ENCODE measurements around the gene ASB1. TPM values are rescaled to one million over a fixed set of nuclear protein-coding genes. Genes with fewer than 3 reads are reported as not detected.
"Not testable (repeated sequence)": the region's sequence is repeated elsewhere in the genome, so short reads cannot be mapped to it uniquely, and the experiment has no call there.

The ASB1 gene
- total RNA-seq, 1 experiment from 2014 or later: 24.7 TPM

- Histone ChIP-seq H3K36me3 (no peaks in the 10 kb centered on the region), H3K27ac (no peak overlapping the region), H3K4me3 (no peak overlapping the region), H3K4me1 (replicated peaks) (no peaks in the 10 kb centered on the region), H3K27me3 (replicated peaks) (no peaks in the 10 kb centered on the region), H3K9me3 (replicated peaks) (no peaks in the 10 kb centered on the region)
- no peak for DNase-seq (ENCODE audit: low read depth in 1 of 2, low spot score in 2 of 2)
Measured at GRCh38 chr2:238391042-238391689, 35.6 kb upstream of the ASB1 start.

GRCh38 chr2:238396663-238397062 lies 30.1 kb upstream of the ASB1 start:
- peaks cover 5% of the 10 kb centered on the region; the same call in 1 of the 2 replicates for H3K36me3 ChIP-seq
- H3K27ac ChIP-seq: no peak overlapping the region
- no peak overlapping the region for H3K4me3 ChIP-seq
- no peaks in the 10 kb centered on the region for H3K9me3 ChIP-seq (replicated peaks)
- H3K4me1 ChIP-seq (replicated peaks): no peaks in the 10 kb centered on the region
- H3K27me3 ChIP-seq (replicated peaks): no peaks in the 10 kb centered on the region
- DNase-seq (ENCODE audit: low read depth in 1 of 2, low spot score in 2 of 2): no peak

- no peaks in the 10 kb centered on the region for H3K9me3 ChIP-seq (replicated peaks)
- no peak overlapping the region for H3K4me3 ChIP-seq
- peaks cover 5% of the 10 kb centered on the region; the same call in 1 of the 2 replicates for H3K36me3 ChIP-seq
- no peaks in the 10 kb centered on the region for H3K27me3 ChIP-seq (replicated peaks)
- no peaks in the 10 kb centered on the region for H3K4me1 ChIP-seq (replicated peaks)
- no peak for DNase-seq (ENCODE audit: low read depth in 1 of 2, low spot score in 2 of 2)
- H3K27ac ChIP-seq: no peak overlapping the region
Measured at GRCh38 chr2:238397356-238397755, 29.4 kb upstream of the ASB1 start.

- Histone ChIP-seq H3K27ac (no peak overlapping the region), H3K9me3 (replicated peaks) (no peaks in the 10 kb centered on the region), H3K4me3 (no peak overlapping the region), H3K4me1 (replicated peaks) (no peaks in the 10 kb centered on the region), H3K36me3 (peaks cover 5% of the 10 kb centered on the region; the same call in 1 of the 2 replicates), H3K27me3 (replicated peaks) (no peaks in the 10 kb centered on the region)
- no peak for DNase-seq (ENCODE audit: low read depth in 1 of 2, low spot score in 2 of 2)
Measured at GRCh38 chr2:238398577-238398976, 28.1 kb upstream of the ASB1 start.

- Histone ChIP-seq H3K27me3 (replicated peaks) (no peaks in the 10 kb centered on the region), H3K9me3 (replicated peaks) (no peaks in the 10 kb centered on the region), H3K4me1 (replicated peaks) (no peaks in the 10 kb centered on the region), H3K36me3 (peaks cover 5% of the 10 kb centered on the region; the same call in 1 of the 2 replicates), H3K27ac (no peak overlapping the region), H3K4me3 (no peak overlapping the region)
- no peak for DNase-seq (ENCODE audit: low read depth in 1 of 2, low spot score in 2 of 2)
Measured at GRCh38 chr2:238399094-238399493, 27.6 kb upstream of the ASB1 start.

- H3K36me3 ChIP-seq: peaks cover 5% of the 10 kb centered on the region; the same call in 1 of the 2 replicates
- no peak overlapping the region for H3K27ac ChIP-seq
- no peak for DNase-seq (ENCODE audit: low read depth in 1 of 2, low spot score in 2 of 2)
- H3K4me3 ChIP-seq: no peak overlapping the region
- H3K9me3 ChIP-seq (replicated peaks): no peaks in the 10 kb centered on the region
- H3K4me1 ChIP-seq (replicated peaks): no peaks in the 10 kb centered on the region
- no peaks in the 10 kb centered on the region for H3K27me3 ChIP-seq (replicated peaks)
Measured at GRCh38 chr2:238401551-238401950, 25.2 kb upstream of the ASB1 start.

GRCh38 chr2:238403632-238404405 lies 22.9 kb upstream of the ASB1 start:
- Histone ChIP-seq H3K27ac (no peak overlapping the region), H3K4me1 (replicated peaks) (no peaks in the 10 kb centered on the region), H3K27me3 (replicated peaks) (no peaks in the 10 kb centered on the region), H3K4me3 (no peak overlapping the region), H3K9me3 (replicated peaks) (no peaks in the 10 kb centered on the region), H3K36me3 (peaks cover 4% of the 10 kb centered on the region; the same call in 1 of the 2 replicates)
- DNase-seq (ENCODE audit: low read depth in 1 of 2, low spot score in 2 of 2): no peak

GRCh38 chr2:238404406-238405216 lies 22.1 kb upstream of the ASB1 start:
- Histone ChIP-seq H3K36me3 (no peaks in the 10 kb centered on the region), H3K4me1 (replicated peaks) (no peaks in the 10 kb centered on the region), H3K9me3 (replicated peaks) (no peaks in the 10 kb centered on the region), H3K27me3 (replicated peaks) (no peaks in the 10 kb centered on the region), H3K4me3 (no peak overlapping the region), H3K27ac (no peak overlapping the region)
- no peak for DNase-seq (ENCODE audit: low read depth in 1 of 2, low spot score in 2 of 2)

- not testable (repeated sequence) for H3K27me3 ChIP-seq (replicated peaks); DNase-seq (ENCODE audit: low read depth in 1 of 2, low spot score in 2 of 2); H3K9me3 ChIP-seq (replicated peaks)
Measured at GRCh38 chr2:238405217-238405555, 21.5 kb upstream of the ASB1 start.

GRCh38 chr2:238406221-238406997 lies 20.3 kb upstream of the ASB1 start:
- no peaks in the 10 kb centered on the region for H3K9me3 ChIP-seq (replicated peaks)
- no peak overlapping the region for H3K4me3 ChIP-seq
- no peak overlapping the region for H3K27ac ChIP-seq
- no peaks in the 10 kb centered on the region for H3K36me3 ChIP-seq
- no peak for DNase-seq (ENCODE audit: low read depth in 1 of 2, low spot score in 2 of 2)
- no peaks in the 10 kb centered on the region for H3K27me3 ChIP-seq (replicated peaks)
- no peaks in the 10 kb centered on the region for H3K4me1 ChIP-seq (replicated peaks)

More at GRCh38 chr2:238405217-238405555, 21.5 kb upstream of the ASB1 start:
- not testable (repeated sequence) for H3K36me3 ChIP-seq; H3K4me1 ChIP-seq (replicated peaks); H3K27ac ChIP-seq; H3K4me3 ChIP-seq

- no peaks in the 10 kb centered on the region for H3K9me3 ChIP-seq (replicated peaks)
- DNase-seq (ENCODE audit: low read depth in 1 of 2, low spot score in 2 of 2): no peak
- H3K4me3 ChIP-seq: no peak overlapping the region
- no peaks in the 10 kb centered on the region for H3K4me1 ChIP-seq (replicated peaks)
- H3K36me3 ChIP-seq: no peaks in the 10 kb centered on the region
- no peak overlapping the region for H3K27ac ChIP-seq
- H3K27me3 ChIP-seq (replicated peaks): no peaks in the 10 kb centered on the region
Measured at GRCh38 chr2:238406998-238407285, 19.8 kb upstream of the ASB1 start.

GRCh38 chr2:238407566-238407965 lies 19.2 kb upstream of the ASB1 start:
- Histone ChIP-seq H3K27ac (no peak overlapping the region), H3K27me3 (replicated peaks) (no peaks in the 10 kb centered on the region), H3K9me3 (replicated peaks) (no peaks in the 10 kb centered on the region), H3K4me1 (replicated peaks) (no peaks in the 10 kb centered on the region), H3K4me3 (no peak overlapping the region), H3K36me3 (no peaks in the 10 kb centered on the region)
- DNase-seq (ENCODE audit: low read depth in 1 of 2, low spot score in 2 of 2): no peak

GRCh38 chr2:238408615-238409340 lies 17.9 kb upstream of the ASB1 start:
- Histone ChIP-seq H3K36me3 (no peaks in the 10 kb centered on the region), H3K9me3 (replicated peaks) (no peaks in the 10 kb centered on the region), H3K4me1 (replicated peaks) (no peaks in the 10 kb centered on the region), H3K27me3 (replicated peaks) (no peaks in the 10 kb centered on the region), H3K4me3 (no peak overlapping the region), H3K27ac (no peak overlapping the region)
- DNase-seq (ENCODE audit: low read depth in 1 of 2, low spot score in 2 of 2): no peak

All from SJSA1 (cell line).